Kidney epithelial cell (primary cell): Measurements from ENCODE around the gene ALDH3A2. TPM values are rescaled to one million over a fixed set of nuclear protein-coding genes. Genes with fewer than 3 reads are reported as not detected.
"Not testable (repeated sequence)": the region's sequence is repeated elsewhere in the genome, so short reads cannot be mapped to it uniquely, and the experiment has no call there.

Source experiments
- DNase-seq: peaks from one replicate; pipeline ENCODE4 v3.0.0-alpha.2; 2010; ENCODE audit warnings: low read depth
- H3K27me3 ChIP-seq: 2 replicates; pipeline ENCODE4 v1.6.0; 2011; ENCODE audit warnings: low read length; ENCODE audit not compliant: control insufficient read depth, insufficient read depth
- H3K36me3 ChIP-seq: 2 replicates; pipeline ENCODE4 v1.5.1; 2011; ENCODE audit warnings: low read length; ENCODE audit not compliant: control insufficient read depth, insufficient read depth
- H3K4me3 ChIP-seq: 2 replicates; pipeline ENCODE4 v1.5.1; 2011; ENCODE audit warnings: low read depth, mild to moderate bottlenecking, control low read depth, low read length
- CTCF ChIP-seq: IDR thresholded peaks from 2 replicates; pipeline ENCODE4 v1.5.1; 2011; ENCODE audit warnings: mild to moderate bottlenecking, moderate library complexity, low read length, control low read depth, inconsistent platforms; ENCODE audit not compliant: insufficient read depth, poor library complexity, severe bottlenecking
- total RNA-seq: library from RNA; depleted of rRNA; stranded (reverse); fragments of >200 nt; gene quantifications from 2 replicates; pipeline ENCODE4 v1.2.3, GENCODE V29; 2015

ALDH3A2 gene
- total RNA-seq, 1 donor from 2014 or later = 26.4 TPM

- H3K27me3 ChIP-seq = no peaks in the 10 kb centered on the region
- H3K36me3 ChIP-seq = no peaks in the 10 kb centered on the region
- no peak for DNase-seq
- H3K4me3 ChIP-seq = no peak overlapping the region
- no peak for TF ChIP-seq CTCF
Measured at GRCh38 chr17:19664821-19665181, 16.2 kb downstream of the ALDH3A2 start.

GRCh38 chr17:19669680-19670079, 21.1 kb downstream of the ALDH3A2 start:
- H3K27me3 ChIP-seq, H3K4me3 ChIP-seq, DNase-seq, H3K36me3 ChIP-seq: not testable (repeated sequence)

- Histone ChIP-seq H3K4me3 (no peak overlapping the region), H3K36me3 (no peaks in the 10 kb centered on the region), H3K27me3 (no peaks in the 10 kb centered on the region)
- DNase-seq = no peak
- TF ChIP-seq CTCF = no peak
Measured at GRCh38 chr17:19670908-19671307, 22.4 kb downstream of the ALDH3A2 start.

- Histone ChIP-seq H3K36me3 (no peaks in the 10 kb centered on the region), H3K4me3 (no peak overlapping the region), H3K27me3 (no peaks in the 10 kb centered on the region)
- no peak for TF ChIP-seq CTCF
- DNase-seq = no peak
Measured at GRCh38 chr17:19671433-19671832, 22.9 kb downstream of the ALDH3A2 start.

GRCh38 chr17:19672009-19672750, 23.6 kb downstream of the ALDH3A2 start:
- TF ChIP-seq CTCF = peak; percentile 6
- no peak for DNase-seq
- Histone ChIP-seq H3K36me3 (no peaks in the 10 kb centered on the region), H3K4me3 (no peak overlapping the region), H3K27me3 (no peaks in the 10 kb centered on the region)

GRCh38 chr17:19673623-19674022, 25.1 kb downstream of the ALDH3A2 start:
- no peaks in the 10 kb centered on the region for H3K36me3 ChIP-seq

More at GRCh38 chr17:19673623-19674022, 25.1 kb downstream of the ALDH3A2 start:
- Histone ChIP-seq H3K4me3 (no peak overlapping the region), H3K27me3 (no peaks in the 10 kb centered on the region)
- DNase-seq = no peak
- TF ChIP-seq CTCF = no peak
